Lower leg skin (tissue), 3 donors: Measurements from ENCODE around the gene DYRK1B.

Experiments used
- POLR2A ChIP-seq, 2 donors: fragments of 450-650 bp; IDR thresholded peaks; one replicate each; pipeline ENCODE4 v1.6.1; 2016 to 2017; ENCODE audit warnings: antibody characterized with exemption in 2 of 2, mild to moderate bottlenecking in 1 of 2, moderate library complexity in 1 of 2
- TF ChIP-seq, protein P1 (sequence below), 3 donors: fragments of 450-650 bp; IDR thresholded peaks; one replicate each; pipeline ENCODE4 v1.5.1; 2016; ENCODE audit warnings: antibody characterized with exemption in 3 of 3, mild to moderate bottlenecking in 3 of 3, moderate library complexity in 2 of 3

DNA sequence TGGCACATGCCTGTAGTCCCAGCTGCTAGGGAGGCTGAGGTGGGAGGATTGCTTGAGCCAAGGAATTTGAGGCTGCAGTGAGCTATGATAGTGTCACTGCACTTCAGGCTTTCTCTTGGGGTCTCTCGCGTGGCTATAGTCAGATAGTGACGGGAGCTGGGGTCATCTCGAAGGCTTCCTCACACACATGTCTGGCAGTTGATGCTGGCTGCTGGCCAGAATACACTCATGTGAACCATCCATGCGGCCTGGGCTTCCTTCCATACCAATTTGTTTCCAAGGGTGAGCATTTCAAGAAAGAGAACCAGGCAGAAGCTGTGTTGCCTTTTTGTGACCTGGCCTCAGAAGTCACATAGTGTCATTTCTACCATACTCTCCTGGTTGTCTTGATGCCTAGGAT is 28.9 kb downstream of the DYRK1B start:
- TF ChIP-seq, protein P1, sequence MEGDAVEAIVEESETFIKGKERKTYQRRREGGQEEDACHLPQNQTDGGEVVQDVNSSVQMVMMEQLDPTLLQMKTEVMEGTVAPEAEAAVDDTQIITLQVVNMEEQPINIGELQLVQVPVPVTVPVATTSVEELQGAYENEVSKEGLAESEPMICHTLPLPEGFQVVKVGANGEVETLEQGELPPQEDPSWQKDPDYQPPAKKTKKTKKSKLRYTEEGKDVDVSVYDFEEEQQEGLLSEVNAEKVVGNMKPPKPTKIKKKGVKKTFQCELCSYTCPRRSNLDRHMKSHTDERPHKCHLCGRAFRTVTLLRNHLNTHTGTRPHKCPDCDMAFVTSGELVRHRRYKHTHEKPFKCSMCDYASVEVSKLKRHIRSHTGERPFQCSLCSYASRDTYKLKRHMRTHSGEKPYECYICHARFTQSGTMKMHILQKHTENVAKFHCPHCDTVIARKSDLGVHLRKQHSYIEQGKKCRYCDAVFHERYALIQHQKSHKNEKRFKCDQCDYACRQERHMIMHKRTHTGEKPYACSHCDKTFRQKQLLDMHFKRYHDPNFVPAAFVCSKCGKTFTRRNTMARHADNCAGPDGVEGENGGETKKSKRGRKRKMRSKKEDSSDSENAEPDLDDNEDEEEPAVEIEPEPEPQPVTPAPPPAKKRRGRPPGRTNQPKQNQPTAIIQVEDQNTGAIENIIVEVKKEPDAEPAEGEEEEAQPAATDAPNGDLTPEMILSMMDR (IDR thresholded peaks at IDR 0.05): no peak
- TF ChIP-seq POLR2A (IDR thresholded peaks at IDR 0.05): no peak
